Measurements from ENCODE around the gene WNT6. TPM values are rescaled to one million over a fixed set of nuclear protein-coding genes. Genes with fewer than 3 reads are reported as not detected.

The WNT6 gene
- total RNA-seq, 1 donor from 2014 or later = 0.72 TPM

DNA sequence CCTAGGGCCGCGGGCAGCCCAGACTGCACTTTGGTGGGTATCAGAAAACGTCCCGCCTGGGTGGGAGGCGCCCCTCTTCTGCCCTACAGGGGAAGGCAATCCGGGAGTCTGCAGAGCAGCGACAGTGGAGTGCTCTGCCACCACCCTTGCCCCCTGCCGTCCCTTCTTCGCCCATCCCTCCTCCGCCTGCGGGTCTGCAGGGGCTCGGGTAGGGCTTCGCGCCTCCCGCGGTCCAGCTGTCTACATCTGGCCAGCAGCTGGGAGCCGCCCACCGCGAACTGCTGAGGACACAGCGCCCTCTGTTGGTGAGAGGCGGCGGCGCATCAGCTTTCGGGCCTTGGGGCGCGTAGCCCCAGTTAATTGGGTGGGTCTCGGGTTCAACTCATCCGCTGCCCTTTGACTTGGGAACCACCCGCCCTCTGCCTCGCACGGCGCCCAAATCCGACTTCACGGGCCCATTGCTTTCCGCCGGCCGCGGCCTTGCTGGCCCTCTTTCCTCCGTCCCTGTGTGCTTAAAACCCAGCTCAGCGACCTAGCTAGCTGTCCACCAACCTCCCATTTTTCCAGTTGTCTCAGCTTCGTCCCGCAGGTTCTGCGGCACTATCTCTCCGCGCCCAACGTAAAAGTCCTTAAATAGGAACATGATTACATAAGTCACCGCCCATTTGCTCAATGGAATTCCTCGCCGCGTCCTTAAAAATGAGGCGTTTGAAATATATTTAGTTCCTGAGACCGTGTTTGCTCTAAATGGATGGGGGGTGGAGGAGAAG lies 38.7 kb downstream of the WNT6 start:
- Mint-ChIP-seq H3K27ac (no peak overlapping the region), H3K36me3 (ENCODE audit: insufficient read depth) (no peaks in the 10 kb centered on the region), H3K4me1 (ENCODE audit: low read depth) (peaks cover 5% of the 10 kb centered on the region), H3K4me3 (ENCODE audit: low read depth) (no peak overlapping the region), H3K9me3 (ENCODE audit: low read depth) (no peaks in the 10 kb centered on the region), H3K27me3 (peaks cover 86% of the 10 kb centered on the region)
- TF ChIP-seq CTCF (IDR thresholded peaks at IDR 0.05; ENCODE audit: unreplicated experiment) = peak; percentile 98
- peak; percentile 65 for DNase-seq (ENCODE audit: low spot score, unreplicated experiment)

DNA sequence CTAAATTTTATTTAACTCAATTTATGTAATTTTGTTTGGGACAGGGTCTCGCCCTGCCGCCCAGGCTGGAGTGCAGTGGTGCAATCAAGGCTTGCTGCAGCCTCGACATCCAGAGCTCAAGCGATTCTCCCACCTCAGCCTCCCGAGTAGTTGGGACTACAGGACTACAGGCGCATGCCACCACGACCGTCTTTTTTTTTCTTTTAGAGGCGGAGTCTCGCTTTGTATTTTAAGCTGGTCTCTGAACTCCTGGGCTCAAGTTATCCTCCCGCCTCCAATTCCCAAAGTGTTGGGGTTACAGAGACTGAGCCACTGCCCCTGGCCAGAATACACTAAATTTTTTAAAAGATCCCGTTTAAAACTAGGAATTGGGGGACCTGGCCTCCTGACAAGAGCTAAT lies 39.5 kb downstream of the WNT6 start:
- Mint-ChIP-seq H3K27me3 (peaks cover 82% of the 10 kb centered on the region), H3K36me3 (ENCODE audit: insufficient read depth) (no peaks in the 10 kb centered on the region), H3K27ac (no peak overlapping the region), H3K4me1 (ENCODE audit: low read depth) (peaks cover 5% of the 10 kb centered on the region), H3K4me3 (ENCODE audit: low read depth) (no peak overlapping the region), H3K9me3 (ENCODE audit: low read depth) (no peaks in the 10 kb centered on the region)
- no peak for DNase-seq (ENCODE audit: low spot score, unreplicated experiment)
- TF ChIP-seq CTCF (IDR thresholded peaks at IDR 0.05; ENCODE audit: unreplicated experiment) = no peak

- Mint-ChIP-seq H3K9me3 (ENCODE audit: low read depth) (no peaks in the 10 kb centered on the region), H3K4me1 (ENCODE audit: low read depth) (no peaks in the 10 kb centered on the region), H3K4me3 (ENCODE audit: low read depth) (no peak overlapping the region), H3K36me3 (ENCODE audit: insufficient read depth) (no peaks in the 10 kb centered on the region), H3K27ac (no peak overlapping the region), H3K27me3 (peaks cover 84% of the 10 kb centered on the region)
- DNase-seq (ENCODE audit: low spot score, unreplicated experiment) = no peak
- TF ChIP-seq CTCF (IDR thresholded peaks at IDR 0.05; ENCODE audit: unreplicated experiment) = no peak
These were observed 42.8 kb downstream of the WNT6 start for GRCh38 chr2:218902427-218902826.

- Mint-ChIP-seq H3K27me3 (peaks cover 73% of the 10 kb centered on the region), H3K36me3 (ENCODE audit: insufficient read depth) (no peaks in the 10 kb centered on the region), H3K4me3 (ENCODE audit: low read depth) (no peak overlapping the region), H3K9me3 (ENCODE audit: low read depth) (no peaks in the 10 kb centered on the region), H3K27ac (no peak overlapping the region), H3K4me1 (ENCODE audit: low read depth) (no peaks in the 10 kb centered on the region)
- no peak for TF ChIP-seq CTCF (IDR thresholded peaks at IDR 0.05; ENCODE audit: unreplicated experiment)
- DNase-seq (ENCODE audit: low spot score, unreplicated experiment) = no peak
These were observed 44.6 kb downstream of the WNT6 start for GRCh38 chr2:218904176-218904575.

DNA sequence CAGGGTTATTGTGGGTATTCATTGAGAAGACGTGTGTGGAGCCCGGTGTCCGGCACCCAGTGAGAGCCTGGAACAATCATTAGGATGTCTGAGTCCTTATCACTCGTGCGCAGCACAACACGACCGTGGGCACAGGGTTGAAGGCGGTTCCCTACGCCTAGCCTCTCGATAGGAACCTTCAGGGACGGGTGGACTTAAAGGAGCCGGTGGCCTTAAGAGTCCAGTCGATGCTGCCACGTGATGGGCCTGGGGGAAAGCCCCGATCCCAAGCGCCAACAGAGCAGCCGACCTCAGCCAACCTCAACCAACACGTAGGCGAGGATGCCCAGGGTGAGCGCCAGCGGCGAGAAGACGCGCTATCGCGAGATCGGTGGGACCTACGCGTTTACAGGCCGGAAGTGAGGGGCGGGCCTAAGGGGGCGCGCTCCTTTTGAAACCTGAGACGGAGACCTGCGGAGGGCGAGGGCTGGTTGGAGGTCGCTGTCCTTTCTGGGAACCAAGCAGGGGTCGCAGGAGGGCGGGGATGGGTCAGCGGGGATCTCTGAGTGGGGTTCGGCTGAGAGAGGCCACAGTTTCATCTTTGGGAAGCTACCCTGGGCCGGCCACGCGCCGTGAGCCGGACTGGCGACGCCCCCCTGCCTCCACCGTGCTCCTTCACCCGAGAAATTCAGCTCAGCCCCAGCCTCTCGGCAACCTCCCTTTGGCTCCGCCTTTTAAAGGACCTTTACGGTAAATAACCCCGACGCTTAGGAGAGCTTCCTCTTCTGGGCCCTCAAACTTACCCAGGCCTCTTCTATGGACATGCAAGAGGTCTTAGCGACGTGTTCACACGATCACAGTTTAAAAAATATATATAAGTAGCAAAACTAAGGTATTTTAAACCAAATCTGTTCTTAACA lies 49.4 kb downstream of the WNT6 start:
- H3K27me3 Mint-ChIP-seq = peaks cover 38% of the 10 kb centered on the region
- peaks cover 3% of the 10 kb centered on the region for H3K4me1 Mint-ChIP-seq (ENCODE audit: low read depth)
- H3K4me3 Mint-ChIP-seq (ENCODE audit: low read depth) = peak overlapping the region; percentile 87
- peak overlapping the region; percentile 85 for H3K27ac Mint-ChIP-seq
- no peaks in the 10 kb centered on the region for H3K36me3 Mint-ChIP-seq (ENCODE audit: insufficient read depth)
- TF ChIP-seq CTCF (IDR thresholded peaks at IDR 0.05; ENCODE audit: unreplicated experiment) = no peak
- DNase-seq (ENCODE audit: low spot score, unreplicated experiment) = peak; percentile 87
- no peaks in the 10 kb centered on the region for H3K9me3 Mint-ChIP-seq (ENCODE audit: low read depth)
